Epidermal melanocyte (primary cell): ENCODE measurements around the gene MZF1.
"Not testable (repeated sequence)": the region's sequence is repeated elsewhere in the genome, so short reads cannot be mapped to it uniquely, and the experiment has no call there.

Experiments used
- DNase-seq: peaks from one replicate; pipeline ENCODE4 v3.0.0; 2011; ENCODE audit warnings: low spot score; ENCODE audit not compliant: insufficient read length

MZF1 gene

GRCh38 chr19:58542641-58543372 lies 30.3 kb downstream of the MZF1 start:
- DNase-seq: not testable (repeated sequence)

GRCh38 chr19:58539169-58539559 lies 34.0 kb downstream of the MZF1 start:
- DNase-seq: not testable (repeated sequence)

- DNase-seq: no peak
Observed at GRCh38 chr19:58538257-58539168, 34.6 kb downstream of the MZF1 start.

GRCh38 chr19:58536852-58537798 lies 36.0 kb downstream of the MZF1 start:
- DNase-seq: no peak

- DNase-seq: no peak
Observed at GRCh38 chr19:58535857-58536256, 37.3 kb downstream of the MZF1 start.

- DNase-seq: no peak
Observed at GRCh38 chr19:58531034-58531840, 41.9 kb downstream of the MZF1 start.

GRCh38 chr19:58529405-58529804 lies 43.7 kb downstream of the MZF1 start:
- DNase-seq: no peak

GRCh38 chr19:58522709-58523108 lies 50.4 kb downstream of the MZF1 start:
- no peak for DNase-seq

GRCh38 chr19:58521651-58522050 lies 51.5 kb downstream of the MZF1 start:
- DNase-seq: no peak

- no peak for DNase-seq
Observed at GRCh38 chr19:58520257-58520599, 52.9 kb downstream of the MZF1 start.

- DNase-seq: peak; percentile 88
Observed at GRCh38 chr19:58519355-58520256, 53.5 kb downstream of the MZF1 start, which contains the start of gene ZBTB45. TSS of gene ZBTB45 (minus strand) at chr19:58519810. CDS start at chr19:58517673, 2,137 bp downstream.

- DNase-seq: peak; percentile 87
Observed at GRCh38 chr19:58519087-58519354, 54.1 kb downstream of the MZF1 start.

- DNase-seq: no peak
Observed at GRCh38 chr19:58518256-58519086, 54.7 kb downstream of the MZF1 start.

- DNase-seq: no peak
Observed at GRCh38 chr19:58516964-58517833, 55.9 kb downstream of the MZF1 start.

GRCh38 chr19:58516246-58516836 lies 56.8 kb downstream of the MZF1 start:
- no peak for DNase-seq

- no peak for DNase-seq
Observed at GRCh38 chr19:58515259-58515658, 57.9 kb downstream of the MZF1 start.

GRCh38 chr19:58514564-58515022 lies 58.5 kb downstream of the MZF1 start:
- DNase-seq: no peak
